BJ (cell line): Measurements from ENCODE around the gene TMOD2. TPM values are rescaled to one million over a fixed set of nuclear protein-coding genes. Genes with fewer than 3 reads are reported as not detected.

Experiments
- CTCF ChIA-PET: fragments of 350-600 bp; formaldehyde crosslinking; extraction: SDS; loops from one replicate; lab custom pipeline; 2021; ENCODE audit warnings: antibody characterized with exemption, inconsistent platforms; lab: Yijun Ruan, JAX
- POLR2A ChIA-PET: fragments of 300-600 bp; sonication (Branson Sonifier 250); formaldehyde crosslinking; extraction: SDS; loops from one replicate; lab custom pipeline; 2021; ENCODE audit warnings: antibody characterized with exemption; lab: Charles Lee
- DNase-seq: peaks from one replicate; pipeline ENCODE4 v3.0.0-alpha.2; 2011; ENCODE audit warnings: low read depth
- H3K27me3 ChIP-seq: 2 replicates; pipeline ENCODE4 v1.6.0; 2011; ENCODE audit warnings: low read length; ENCODE audit not compliant: control insufficient read depth, insufficient read depth
- H3K36me3 ChIP-seq: 2 replicates; pipeline ENCODE4 v1.5.1; 2011; ENCODE audit warnings: low read length; ENCODE audit not compliant: control insufficient read depth, insufficient read depth
- H3K4me3 ChIP-seq: 2 replicates; pipeline ENCODE4 v1.5.1; 2011; ENCODE audit warnings: low read depth, mild to moderate bottlenecking, control low read depth, low read length
- CTCF ChIP-seq: IDR thresholded peaks from 2 replicates; pipeline ENCODE4 v1.5.1; 2011; ENCODE audit warnings: low read depth, mild to moderate bottlenecking, control low read depth, inconsistent platforms, low read length, moderate library complexity; ENCODE audit not compliant: insufficient read depth
- polyA plus RNA-seq: library from polyadenylated mRNA; depleted of rRNA; stranded (reverse); fragments of >200 nt; gene quantifications from 2 replicates; pipeline ENCODE4 v1.2.3, GENCODE V29; 2011

TMOD2 gene
- polyA plus RNA-seq, 1 experiment = 1.1 TPM

GRCh38 chr15:51709031-51709430 lies 42.4 kb upstream of the TMOD2 start:
- Histone ChIP-seq H3K27me3 (peaks cover 5% of the 10 kb centered on the region), H3K36me3 (no peaks in the 10 kb centered on the region), H3K4me3 (no peak overlapping the region)
- ChIA-PET CTCF (interaction anchor here (1.1 kb wide), 1 partner anchor 20 kb away, joined by 3 read pairs; no protein-coding TSS in a partner anchor), POLR2A (no interaction called here)
- DNase-seq = no peak
- TF ChIP-seq CTCF = no peak

DNA sequence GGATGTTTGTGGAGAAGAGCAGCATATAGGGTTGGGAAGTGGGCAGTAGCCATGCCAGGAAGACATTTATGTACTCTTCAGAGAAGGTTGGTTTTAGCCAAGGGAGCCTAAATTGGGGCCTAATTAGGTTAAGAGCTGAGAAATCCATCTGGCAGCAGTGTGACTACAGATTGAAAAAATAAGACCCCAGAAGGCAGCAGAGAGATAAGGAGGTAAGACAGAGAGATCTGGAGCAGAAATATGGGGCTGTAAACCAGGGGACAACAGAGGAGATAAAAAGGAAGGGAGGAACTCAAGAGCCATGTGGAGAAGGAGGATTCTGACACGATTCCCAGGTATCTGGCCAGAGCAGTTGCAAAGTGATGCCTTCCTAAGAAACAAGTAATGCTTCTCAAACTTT lies 37.2 kb upstream of the TMOD2 start:
- H3K27me3 ChIP-seq = peaks cover 2% of the 10 kb centered on the region
- CTCF ChIA-PET = no interaction called here
- H3K4me3 ChIP-seq = no peak overlapping the region
- no peak for DNase-seq
- no peak for TF ChIP-seq CTCF
- POLR2A ChIA-PET = no interaction called here
- H3K36me3 ChIP-seq = no peaks in the 10 kb centered on the region

DNA sequence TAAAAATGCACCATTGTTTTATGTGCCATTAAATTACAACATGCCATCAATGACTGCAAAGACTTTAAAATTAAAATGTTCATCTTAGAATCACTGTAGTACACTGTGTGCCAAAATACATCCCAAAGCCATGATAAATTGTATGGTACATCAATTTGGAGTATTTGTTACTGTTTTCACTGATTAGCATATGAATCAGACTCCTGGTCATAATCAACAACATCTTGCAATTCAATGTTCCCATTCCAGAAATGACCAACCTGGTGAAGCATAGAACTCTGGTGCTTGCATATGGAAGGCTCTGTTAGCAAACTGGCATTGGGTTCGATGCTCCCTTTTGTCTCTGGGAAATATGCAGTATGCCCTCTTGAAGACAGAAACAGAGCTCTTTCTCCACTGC lies 36.5 kb upstream of the TMOD2 start:
- Histone ChIP-seq H3K4me3 (no peak overlapping the region), H3K36me3 (no peaks in the 10 kb centered on the region), H3K27me3 (peaks cover 2% of the 10 kb centered on the region)
- no peak for TF ChIP-seq CTCF
- CTCF ChIA-PET = interaction anchor here (1.5 kb wide), 1 partner anchor 65 kb away, joined by 3 read pairs; no protein-coding TSS in a partner anchor
- POLR2A ChIA-PET = no interaction called here
- DNase-seq = no peak

- no peaks in the 10 kb centered on the region for H3K27me3 ChIP-seq
- no peak overlapping the region for H3K4me3 ChIP-seq
- DNase-seq = no peak
- TF ChIP-seq CTCF = no peak
- CTCF ChIA-PET = interaction anchor here (1.0 kb wide), 1 partner anchor 56 kb away, joined by 3 read pairs; no protein-coding TSS in a partner anchor
- POLR2A ChIA-PET = no interaction called here
- no peaks in the 10 kb centered on the region for H3K36me3 ChIP-seq
Measured at GRCh38 chr15:51718219-51718618, 33.2 kb upstream of the TMOD2 start.

DNA sequence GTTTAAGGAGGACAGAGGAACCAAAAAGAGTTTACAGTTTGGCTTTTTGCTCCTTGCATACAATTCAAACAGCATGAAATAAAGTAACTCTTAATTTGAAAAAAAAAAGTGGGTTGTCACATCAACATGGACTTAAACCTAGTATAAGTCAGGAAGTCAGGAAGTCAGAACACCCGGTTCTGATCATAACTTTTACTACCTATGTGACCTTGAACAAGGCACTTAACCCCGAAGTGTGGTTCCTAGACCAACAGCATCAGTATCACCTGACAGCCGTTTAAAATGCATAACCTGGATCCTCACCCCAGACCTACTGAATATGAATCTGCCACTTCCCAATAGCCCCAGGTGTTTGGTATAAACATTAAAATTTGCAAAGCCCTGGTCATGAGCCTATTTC lies 32.7 kb upstream of the TMOD2 start:
- ChIA-PET POLR2A (no interaction called here), CTCF (interaction anchor here (1.0 kb wide), 1 partner anchor 55 kb away, joined by 3 read pairs; no protein-coding TSS in a partner anchor)
- DNase-seq = no peak
- Histone ChIP-seq H3K4me3 (no peak overlapping the region), H3K36me3 (no peaks in the 10 kb centered on the region), H3K27me3 (no peaks in the 10 kb centered on the region)
- no peak for TF ChIP-seq CTCF
